GM18526 (cell line): Measurements from ENCODE around the gene APC2.

ENCODE experiments used
- POLR2A ChIP-seq: IDR thresholded peaks from 3 replicates; pipeline ENCODE4 v1.6.1; 2011; ENCODE audit not compliant: insufficient read length; ENCODE audit errors: extremely low read depth

The APC2 gene

DNA sequence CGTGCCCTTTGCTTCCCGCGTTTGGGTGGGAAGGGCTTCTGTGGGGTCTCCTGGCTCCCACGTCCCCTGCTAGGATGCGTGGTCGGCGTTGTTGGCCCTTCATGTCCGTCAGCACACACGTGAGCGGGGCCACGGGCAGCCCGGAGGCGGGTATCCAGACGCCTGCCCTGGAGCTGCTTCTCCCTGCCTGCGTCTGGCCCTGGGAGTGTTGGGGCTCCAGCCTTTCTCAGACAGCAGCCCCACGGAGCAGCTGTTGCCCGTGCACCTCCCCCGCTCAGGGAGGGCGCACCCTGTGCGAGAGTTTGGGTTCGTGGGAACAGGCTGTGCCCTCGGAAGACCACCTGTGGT is 28.0 kb upstream of the APC2 start:
- no peak for TF ChIP-seq POLR2A

DNA sequence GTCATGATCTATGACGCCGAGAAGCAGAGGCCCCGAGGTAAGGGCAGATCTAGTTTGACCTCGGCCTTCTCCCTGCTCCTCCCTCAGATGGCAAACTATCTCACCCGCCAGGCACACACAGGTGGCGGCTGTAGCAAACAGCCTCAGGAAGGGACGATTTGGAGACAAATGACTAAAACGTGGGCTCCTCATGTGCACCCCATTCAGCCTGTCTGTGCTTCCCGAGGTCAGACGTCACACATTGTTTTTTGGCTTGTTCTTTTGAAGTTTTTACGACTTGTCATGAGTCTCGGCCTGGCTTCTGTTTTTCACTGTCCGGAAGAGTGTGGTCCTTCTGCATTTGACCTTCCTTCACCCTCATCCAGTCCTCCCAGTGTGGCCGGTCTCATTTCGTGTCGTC is 27.6 kb upstream of the APC2 start:
- no peak for TF ChIP-seq POLR2A

DNA sequence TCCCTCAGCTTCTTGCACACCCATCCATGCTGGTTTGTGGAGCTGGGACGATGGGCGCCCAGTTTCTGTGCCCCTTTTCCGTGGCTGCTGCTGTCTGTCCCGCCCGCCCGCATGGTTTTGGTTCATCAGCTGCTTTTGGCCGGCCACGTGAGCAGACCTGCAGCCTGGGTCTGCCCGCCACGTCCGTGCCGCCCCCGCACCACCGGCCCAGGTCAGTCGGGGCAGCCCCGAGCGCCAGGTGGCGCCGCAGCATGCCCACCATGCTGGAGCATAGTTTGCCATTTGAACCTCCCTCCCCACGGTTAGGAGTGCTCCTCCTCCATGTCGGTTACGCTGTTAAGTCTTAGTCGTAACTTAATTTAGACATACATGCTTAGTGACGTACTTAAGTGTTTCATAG is 27.0 kb upstream of the APC2 start:
- no peak for TF ChIP-seq POLR2A

GRCh38 chr19:1423436-1424191 is 26.3 kb upstream of the APC2 start:
- TF ChIP-seq POLR2A = no peak

- no peak for TF ChIP-seq POLR2A
These were observed 25.5 kb upstream of the APC2 start for GRCh38 chr19:1424192-1424955.

DNA sequence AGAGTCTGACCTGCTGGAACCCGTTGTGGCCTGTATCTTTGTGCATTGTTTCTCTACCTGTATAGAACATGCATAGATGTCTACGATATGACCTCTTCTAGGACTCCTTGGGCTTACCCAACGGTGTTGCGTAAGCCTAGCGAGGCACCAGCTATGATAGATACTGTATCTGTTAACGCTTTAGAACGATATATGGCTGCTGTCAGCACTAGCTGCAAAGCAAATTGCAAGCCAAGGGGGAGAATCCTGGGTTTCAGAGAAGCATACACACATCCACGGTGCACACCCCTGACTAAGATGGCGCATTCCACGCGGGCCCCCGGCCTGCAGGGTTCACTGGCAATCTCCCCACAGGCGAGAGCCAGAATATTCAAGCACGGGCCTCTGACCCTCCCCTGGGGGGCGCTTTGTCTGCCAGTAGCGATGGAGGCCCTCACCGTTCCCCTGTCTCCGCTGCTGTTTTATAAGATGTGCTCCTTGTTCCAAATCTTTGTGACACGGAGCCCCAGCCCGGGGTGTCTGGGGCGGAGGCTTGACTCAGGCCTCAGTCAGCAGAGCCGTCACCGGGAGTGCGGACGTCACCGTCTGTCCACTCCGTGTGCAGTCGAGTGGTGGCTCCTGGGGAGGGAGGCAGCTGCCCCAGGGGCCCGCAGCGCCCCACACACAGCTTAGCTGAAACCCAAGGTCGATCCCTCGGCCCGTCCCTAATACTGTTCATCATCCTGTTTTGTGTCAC is 24.7 kb upstream of the APC2 start:
- no peak for TF ChIP-seq POLR2A

DNA sequence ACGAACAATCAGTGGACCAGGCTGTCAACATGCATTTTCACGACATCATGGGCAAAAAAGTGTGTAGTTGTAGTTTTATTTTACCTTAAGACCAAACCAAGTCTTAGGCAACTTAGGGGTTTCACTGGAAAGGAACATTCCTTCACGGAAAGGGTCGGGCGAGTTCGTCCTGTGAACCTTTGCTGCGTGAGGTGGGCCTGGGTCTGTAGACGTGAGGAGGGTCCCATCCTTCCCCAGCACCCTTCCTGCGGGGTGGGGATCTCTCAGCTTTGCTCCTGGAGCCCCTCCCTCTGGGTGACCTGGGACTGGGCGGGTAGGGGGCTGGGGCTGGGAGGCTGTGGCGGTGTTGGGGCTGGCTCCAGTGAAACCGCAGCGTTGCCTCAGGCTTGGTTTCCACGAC is 24.0 kb upstream of the APC2 start:
- TF ChIP-seq POLR2A = no peak

- TF ChIP-seq POLR2A = no peak
These were observed 23.2 kb upstream of the APC2 start for GRCh38 chr19:1426736-1427135.

DNA sequence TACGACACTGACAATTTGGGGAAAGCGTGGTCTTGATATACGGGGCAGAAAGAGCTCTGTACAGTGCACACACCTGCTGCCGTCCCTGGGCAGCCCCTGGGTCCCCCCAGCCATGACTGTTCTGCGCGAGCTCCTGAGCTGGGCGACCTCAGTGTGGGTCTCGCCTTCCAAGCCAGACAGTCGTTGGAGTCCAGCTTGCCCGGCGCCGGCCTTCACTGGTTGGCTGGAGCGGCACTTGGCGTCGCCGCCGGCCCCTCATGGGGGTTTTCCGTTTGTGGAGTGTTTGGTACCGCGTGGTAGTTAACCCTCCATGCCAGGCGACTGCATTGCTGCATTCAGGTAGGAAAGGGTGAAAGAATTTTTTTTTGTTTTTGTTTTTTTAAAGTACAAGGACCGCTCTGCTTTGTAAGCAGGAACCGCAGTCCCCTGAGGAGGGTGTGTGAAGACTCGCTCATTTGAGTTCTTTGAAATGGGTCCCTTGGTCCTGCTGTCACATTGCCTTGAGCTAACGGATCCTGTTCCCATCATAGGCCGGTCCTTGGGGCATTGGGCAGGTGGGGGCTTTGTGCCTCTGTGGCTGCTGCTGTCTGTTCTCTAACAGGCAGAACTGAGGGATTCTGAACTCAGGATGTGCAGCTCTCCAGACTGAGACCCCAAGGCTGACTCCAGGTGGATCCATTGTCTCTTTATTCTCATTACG is 22.6 kb upstream of the APC2 start:
- TF ChIP-seq POLR2A = no peak

GRCh38 chr19:1428738-1429391 is 21.1 kb upstream of the APC2 start:
- no peak for TF ChIP-seq POLR2A

- TF ChIP-seq POLR2A = no peak
These were observed 20.2 kb upstream of the APC2 start for GRCh38 chr19:1429750-1430149.

DNA sequence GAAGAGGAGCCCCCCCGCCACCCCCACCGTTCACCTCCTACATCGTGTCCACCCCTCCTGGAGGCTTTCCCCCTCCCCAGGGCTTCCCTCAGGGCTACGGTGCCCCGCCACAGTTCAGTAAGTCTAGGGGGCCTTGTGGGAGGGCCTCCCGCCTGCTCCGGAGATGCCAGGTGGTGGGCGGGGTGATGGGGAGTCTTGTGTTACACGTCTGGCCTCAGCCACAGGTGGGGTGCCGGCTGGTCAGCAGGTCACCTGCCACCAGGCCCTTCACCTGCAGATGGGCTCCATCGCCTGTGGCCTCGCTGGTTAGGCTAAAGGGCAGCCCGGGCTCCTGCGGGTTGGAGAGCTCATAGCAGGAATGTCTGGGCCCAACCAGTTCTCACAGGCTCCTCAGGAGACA is 19.7 kb upstream of the APC2 start:
- no peak for TF ChIP-seq POLR2A

- TF ChIP-seq POLR2A = no peak
These were observed 18.0 kb upstream of the APC2 start for GRCh38 chr19:1431759-1432506.

GRCh38 chr19:1432507-1432887 is 17.4 kb upstream of the APC2 start:
- no peak for TF ChIP-seq POLR2A

- TF ChIP-seq POLR2A = no peak
These were observed 16.5 kb upstream of the APC2 start for GRCh38 chr19:1433119-1434039.
